Activated CD4-positive, alpha-beta T cell treated with anti-CD3 and anti-CD28 coated beads, Interleukin-10, Interleukin-2, amounts not matched to agents 100 ng/mL and 50 ng/mL, durations not matched to agents 16 hours and 8 hours (primary cell): ENCODE data around the gene TTC9B.

Source experiments
- DNase-seq: peaks from one replicate; pipeline ENCODE4 v3.0.0-alpha.2; 2020

Gene TTC9B

DNA sequence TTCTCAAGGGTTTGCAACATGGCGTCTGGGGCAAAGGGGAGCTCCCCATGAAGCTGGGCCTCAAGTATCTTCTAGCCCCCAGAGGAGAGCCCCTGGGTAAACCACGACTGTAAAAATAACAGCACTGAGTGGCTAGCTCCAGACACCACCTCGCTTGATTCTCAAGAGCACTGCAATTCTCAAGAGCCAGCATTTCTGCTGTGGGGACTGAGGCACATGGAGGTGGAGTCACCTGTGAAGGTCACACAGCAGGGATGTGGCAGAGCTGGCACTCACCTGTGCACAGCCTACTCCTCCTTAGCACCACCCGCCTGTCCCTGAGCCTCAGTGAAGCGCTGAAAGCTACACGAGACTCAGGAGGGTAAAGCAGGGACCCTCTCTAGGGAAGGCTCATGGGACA, 29.0 kb upstream of the TTC9B start:
- no peak for DNase-seq

DNA sequence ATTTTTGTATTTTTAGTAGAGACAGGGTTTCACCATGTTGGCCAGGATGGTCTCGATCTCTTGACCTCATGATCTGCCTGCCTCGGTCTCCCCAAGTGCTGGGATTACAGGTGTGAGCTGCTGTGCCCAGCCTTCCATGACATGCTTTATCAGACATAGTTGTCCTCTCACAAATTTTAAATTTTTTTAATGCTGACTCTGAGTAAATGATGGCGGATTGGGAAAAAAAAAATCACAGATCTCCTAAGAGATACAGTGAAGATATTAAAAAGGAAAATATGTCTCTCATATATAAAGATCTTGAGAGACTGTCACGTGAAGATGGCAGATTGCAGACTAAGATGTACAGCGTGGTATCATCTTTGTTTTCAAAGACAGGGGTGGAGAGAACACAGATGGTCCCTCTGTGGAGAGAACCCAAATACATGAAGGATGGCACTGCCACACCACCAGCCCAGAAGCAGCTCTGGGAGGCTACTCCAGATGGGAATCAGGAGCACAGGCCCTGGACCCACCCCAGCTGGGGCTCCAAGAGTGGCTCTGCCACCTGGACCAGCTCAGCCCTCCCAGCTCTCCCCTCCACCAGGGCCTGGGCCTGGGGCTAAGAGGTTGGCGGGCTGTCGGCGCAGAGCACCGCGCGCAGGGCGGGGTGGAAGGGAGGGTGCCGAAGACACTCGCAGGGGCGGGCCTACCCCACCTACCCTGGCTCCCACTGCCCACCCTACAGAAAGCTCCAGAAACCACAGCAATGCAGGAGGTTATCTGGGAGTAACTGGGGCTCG, 28.3 kb upstream of the TTC9B start:
- no peak for DNase-seq

GRCh38 chr19:40245506-40246128, 27.4 kb upstream of the TTC9B start:
- no peak for DNase-seq

- DNase-seq = no peak
Observed at GRCh38 chr19:40244579-40245317, 26.6 kb upstream of the TTC9B start.

DNA sequence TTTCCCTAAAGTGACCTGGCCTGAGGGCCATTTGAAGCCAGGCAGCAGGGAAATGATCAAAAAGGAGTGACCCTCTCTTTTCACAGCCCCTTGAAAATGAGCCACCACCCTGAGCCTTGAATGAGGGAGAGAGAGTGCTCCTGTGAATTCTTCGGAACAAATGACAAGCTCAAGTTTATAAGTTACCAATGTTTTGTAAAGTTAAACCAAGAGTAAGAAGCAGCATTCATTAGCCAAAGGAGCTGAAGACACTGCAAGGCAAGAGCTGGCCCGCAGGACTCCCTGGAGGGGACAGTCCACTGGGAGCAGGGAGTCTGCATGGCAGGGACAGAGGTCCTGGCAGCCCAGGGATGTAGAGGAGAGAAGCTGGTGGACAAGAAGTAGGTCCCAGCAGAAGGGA, 25.0 kb upstream of the TTC9B start:
- DNase-seq = no peak

GRCh38 chr19:40242480-40242879, 24.3 kb upstream of the TTC9B start:
- no peak for DNase-seq

DNA sequence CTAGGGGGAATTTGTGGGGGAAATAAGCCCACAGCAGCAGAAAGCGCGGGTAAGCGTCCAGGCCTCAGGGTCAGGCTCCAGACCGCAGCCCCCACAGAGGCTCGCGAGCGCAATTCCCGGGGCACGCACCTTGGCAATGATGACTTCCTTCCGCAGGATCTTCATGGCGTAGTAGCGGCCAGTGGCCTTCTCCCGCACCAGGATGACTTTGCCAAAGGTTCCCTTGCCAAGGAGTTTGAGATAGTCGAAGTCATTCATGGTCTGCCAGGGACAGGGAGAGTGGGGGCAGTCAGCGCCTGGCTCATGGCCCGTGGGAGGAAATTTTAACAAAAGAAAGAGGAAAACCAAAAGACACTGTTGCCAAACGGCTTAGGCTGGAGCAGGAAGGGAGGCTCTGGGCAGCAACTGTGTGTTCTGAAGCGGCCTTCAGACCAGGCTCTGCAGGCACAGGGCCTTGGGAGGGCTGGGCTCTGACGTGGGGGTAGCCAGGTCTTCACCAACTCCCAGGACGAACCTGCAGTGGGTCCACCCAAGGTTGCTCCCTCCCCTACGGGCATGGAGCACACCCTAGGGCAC, 23.7 kb upstream of the TTC9B start:
- no peak for DNase-seq

GRCh38 chr19:40241125-40241808, 23.1 kb upstream of the TTC9B start:
- DNase-seq = no peak

GRCh38 chr19:40240332-40240731, 22.1 kb upstream of the TTC9B start:
- no peak for DNase-seq

DNA sequence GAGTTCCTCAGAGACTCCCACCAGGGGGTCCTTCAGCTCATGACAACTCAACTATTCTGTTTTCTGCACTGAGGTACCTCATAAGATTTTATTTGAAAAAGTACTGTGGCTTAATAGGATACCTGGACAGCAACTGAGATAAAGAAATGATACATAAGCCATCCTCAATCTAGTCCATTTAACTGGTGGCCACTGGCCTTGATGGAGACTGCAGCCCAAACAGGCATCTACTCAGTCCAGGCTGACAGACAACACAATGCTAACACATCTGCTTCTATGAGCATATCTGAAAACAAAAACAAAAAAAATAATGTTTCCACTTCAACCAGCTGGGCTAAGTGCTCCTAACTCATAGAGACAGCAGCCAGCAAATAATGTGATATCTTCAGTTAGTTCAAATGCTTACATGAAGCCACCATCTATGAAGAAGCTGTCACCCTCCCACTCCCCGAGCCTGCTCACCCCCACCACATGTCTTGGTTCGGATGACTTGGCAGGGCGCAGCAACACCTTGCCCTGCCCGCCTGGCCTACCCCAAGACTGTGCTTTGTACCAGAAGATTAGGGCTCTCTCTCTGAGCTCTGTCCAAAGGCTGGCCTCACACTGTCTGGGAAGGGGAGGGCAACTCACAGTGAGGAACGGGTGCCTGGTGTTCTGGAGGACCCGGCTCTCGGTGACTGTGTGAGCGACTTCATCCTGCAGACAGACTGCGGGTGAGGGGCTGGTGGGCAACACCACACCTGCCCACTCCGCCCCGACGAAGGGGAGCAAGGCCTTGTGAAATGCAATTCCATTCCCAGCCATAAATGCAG, 21.4 kb upstream of the TTC9B start:
- no peak for DNase-seq

GRCh38 chr19:40238775-40239174, 20.6 kb upstream of the TTC9B start:
- no peak for DNase-seq

- DNase-seq = no peak
Observed at GRCh38 chr19:40237791-40238190, 19.6 kb upstream of the TTC9B start.

- DNase-seq = no peak
Observed at GRCh38 chr19:40236366-40236765, 18.2 kb upstream of the TTC9B start.

DNA sequence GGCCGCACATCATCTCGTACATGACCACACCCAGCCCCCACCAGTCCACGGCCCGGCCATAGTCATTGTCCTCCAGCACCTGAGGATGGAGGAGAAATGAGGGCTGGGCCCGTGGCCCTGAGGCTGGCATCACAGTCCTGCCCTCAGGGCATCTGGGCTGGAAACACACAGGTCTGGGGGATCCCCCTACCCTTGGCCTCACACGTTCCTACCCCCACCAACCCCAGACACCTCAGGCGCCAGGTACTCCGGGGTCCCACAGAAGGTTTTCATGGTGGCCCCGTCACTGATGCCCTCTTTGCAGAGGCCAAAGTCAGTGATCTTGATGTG, 17.8 kb upstream of the TTC9B start:
- no peak for DNase-seq

- no peak for DNase-seq
Observed at GRCh38 chr19:40235238-40236025, 17.2 kb upstream of the TTC9B start.

DNA sequence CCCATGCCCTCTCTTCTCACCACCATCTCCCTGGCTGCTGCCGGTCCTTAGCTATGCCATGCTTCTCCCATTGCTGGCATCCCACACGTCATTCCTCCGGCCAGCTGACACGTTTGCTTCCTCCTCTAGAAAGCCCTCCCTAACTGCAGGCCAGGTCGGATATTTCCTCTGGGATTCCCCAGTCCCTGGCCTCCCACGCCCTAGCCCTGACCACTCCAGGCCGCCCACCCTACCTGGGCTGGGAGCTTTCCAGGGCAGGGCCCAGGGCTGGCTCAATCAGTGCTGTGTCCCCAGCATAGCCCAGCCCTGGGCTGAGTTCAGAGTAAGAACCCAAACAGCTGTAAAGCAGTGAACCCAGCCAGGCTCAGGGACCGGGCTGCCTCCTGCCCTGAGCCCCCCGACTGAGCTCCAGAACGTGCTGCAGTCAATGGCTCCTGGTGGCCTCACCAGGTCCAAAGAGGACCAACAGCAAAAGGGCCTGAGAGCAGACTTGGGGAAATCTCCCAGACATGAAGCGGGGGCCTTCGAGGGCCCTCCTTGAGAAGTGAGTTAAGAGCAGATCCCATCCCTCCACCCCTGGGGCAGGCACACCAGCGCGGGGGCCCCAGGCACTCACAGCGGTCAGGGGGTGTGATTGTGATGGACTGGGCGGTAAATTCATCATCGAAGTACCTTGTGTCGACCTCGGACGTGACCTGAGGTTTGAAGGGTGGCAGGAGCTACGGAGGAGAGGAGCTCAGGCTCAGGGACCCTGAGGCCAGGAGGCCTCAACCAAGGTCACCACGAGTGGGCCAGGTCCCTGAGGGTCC, 16.4 kb upstream of the TTC9B start:
- DNase-seq = no peak

DNA sequence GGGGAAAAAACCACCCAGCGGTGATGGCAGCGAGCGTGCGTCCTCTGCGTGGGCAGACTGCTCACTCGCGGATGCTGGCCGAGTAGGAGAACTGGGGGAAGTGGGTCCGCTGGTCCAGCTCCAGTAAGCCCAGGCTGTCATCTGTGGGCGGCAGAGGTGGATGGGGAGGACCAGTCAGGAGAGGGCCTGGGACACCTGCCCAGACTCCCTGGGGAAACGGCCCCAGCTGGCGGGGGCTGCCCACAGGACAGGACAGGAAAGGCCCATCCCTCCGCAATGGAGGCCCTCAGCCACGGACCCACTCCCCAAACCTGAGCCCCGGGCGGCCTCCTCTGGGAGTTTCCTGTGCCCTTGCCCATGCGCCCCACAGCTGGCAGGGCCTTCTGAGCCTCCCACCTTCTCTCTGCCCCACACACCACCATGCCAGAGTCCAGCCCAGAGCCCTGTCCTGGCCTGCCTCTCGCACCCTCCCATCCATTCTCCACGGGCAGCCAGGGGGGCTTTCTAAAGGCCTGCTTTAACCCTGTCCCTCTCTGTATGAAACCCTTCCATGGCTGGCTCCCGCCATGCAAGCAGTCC, 15.7 kb upstream of the TTC9B start:
- DNase-seq = no peak

DNA sequence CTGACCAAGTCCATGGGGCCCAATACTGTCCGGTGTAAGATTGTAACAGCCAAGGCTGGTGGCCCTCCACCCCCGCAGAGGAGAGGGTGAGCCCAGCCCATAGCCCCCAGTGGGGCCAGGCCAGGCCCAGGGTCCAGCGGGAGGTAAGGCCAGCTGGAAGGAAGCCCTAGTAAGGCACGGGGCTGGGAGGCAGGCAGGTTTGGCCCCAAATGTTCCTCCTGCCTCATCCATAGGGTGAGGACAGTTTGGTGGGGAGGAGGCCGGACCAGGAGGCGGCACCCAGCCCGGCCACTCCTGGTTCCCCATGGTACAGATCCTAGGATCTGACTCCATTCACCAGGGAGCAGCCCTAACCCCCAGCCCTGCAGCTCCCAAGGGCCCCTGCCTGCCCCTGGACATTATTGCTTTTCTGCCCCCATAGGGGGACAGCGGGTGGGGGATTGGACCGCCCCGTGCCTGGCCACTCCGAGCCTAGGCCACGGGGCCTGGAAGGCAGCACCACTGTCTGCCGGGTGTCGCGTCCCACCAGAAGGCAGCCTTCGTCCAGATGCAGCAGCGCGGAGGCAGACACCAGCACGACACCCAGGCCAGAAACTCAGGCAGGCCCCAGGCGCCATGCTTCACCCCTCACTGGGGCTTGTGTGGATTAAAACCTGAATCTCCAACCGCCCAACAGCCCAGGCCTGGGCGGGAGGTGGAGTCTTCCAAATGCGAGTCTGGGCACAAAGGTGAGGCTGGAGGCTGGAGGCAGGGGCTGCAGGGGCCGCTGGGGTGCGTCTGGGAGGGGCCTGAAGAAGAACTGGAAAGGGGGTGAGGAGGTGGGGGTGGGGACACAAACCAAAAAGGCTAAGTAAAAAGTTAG, 15.0 kb upstream of the TTC9B start:
- no peak for DNase-seq

- DNase-seq = no peak
Observed at GRCh38 chr19:40232479-40232878, 14.3 kb upstream of the TTC9B start.
